MM.1S (cell line): ENCODE measurements around the gene SIX4.

Experiments
- DNase-seq: peaks from one replicate; pipeline ENCODE4 v3.0.0-alpha.2; 2015
- H2AFZ ChIP-seq: fragments of 300-600 bp; sonication (generic); 2 replicates; pipeline ENCODE4 v1.6.0; 2016; ENCODE audit warnings: antibody characterized with exemption, low read length
- H3F3A ChIP-seq: fragments of 300-600 bp; sonication (generic); 2 replicates; pipeline ENCODE4 v1.6.1; 2016; ENCODE audit warnings: mild to moderate bottlenecking, antibody characterized with exemption, low read length, moderate library complexity, mixed read lengths; ENCODE audit not compliant: insufficient read depth
- H3K27ac ChIP-seq: fragments of 300-600 bp; sonication (generic); 2 replicates; pipeline ENCODE4 v1.5.1; 2016; ENCODE audit warnings: mild to moderate bottlenecking, low read length
- H3K27me3 ChIP-seq: fragments of 300-600 bp; sonication (generic); replicated peaks from 2 replicates; pipeline ENCODE4 v1.6.0; 2016; ENCODE audit warnings: low read length; ENCODE audit not compliant: insufficient read depth
- H3K36me3 ChIP-seq: fragments of 300-600 bp; sonication (generic); replicated peaks from 2 replicates; pipeline ENCODE4 v1.6.1; 2016; ENCODE audit warnings: mild to moderate bottlenecking, low read length, mixed read lengths; ENCODE audit not compliant: insufficient read depth
- H3K4me1 ChIP-seq: fragments of 300-600 bp; sonication (generic); 2 replicates; pipeline ENCODE4 v1.6.1; 2016; ENCODE audit warnings: low read length, mixed read lengths
- H3K4me2 ChIP-seq: fragments of 300-600 bp; sonication (generic); 2 replicates; pipeline ENCODE4 v1.6.0; 2016; ENCODE audit warnings: low read depth, low read length
- H3K4me3 ChIP-seq: fragments of 300-600 bp; sonication (generic); 2 replicates; pipeline ENCODE4 v1.5.1; 2016; ENCODE audit warnings: low read length, mixed read lengths
- H3K79me2 ChIP-seq: fragments of 300-600 bp; sonication (generic); 2 replicates; pipeline ENCODE4 v1.6.1; 2016; ENCODE audit warnings: mixed run types, low read length, mixed read lengths
- H3K9ac ChIP-seq: fragments of 300-600 bp; sonication (generic); 2 replicates; pipeline ENCODE4 v1.6.1; 2016; ENCODE audit warnings: low read length, mixed read lengths
- H3K9me2 ChIP-seq: fragments of 300-600 bp; sonication (generic); replicated peaks from 2 replicates; pipeline ENCODE4 v1.6.1; 2016; ENCODE audit warnings: mild to moderate bottlenecking, low read length, mixed read lengths; ENCODE audit not compliant: insufficient read depth
- H3K9me3 ChIP-seq: fragments of 300-600 bp; sonication (generic); replicated peaks from 2 replicates; pipeline ENCODE4 v1.6.1; 2016; ENCODE audit warnings: mild to moderate bottlenecking, low read length, mixed read lengths; ENCODE audit not compliant: insufficient read depth
- H4K20me1 ChIP-seq: fragments of 300-600 bp; sonication (generic); 2 replicates; pipeline ENCODE4 v1.6.1; 2016; ENCODE audit warnings: mild to moderate bottlenecking, low read length, moderate library complexity, mixed read lengths; ENCODE audit not compliant: insufficient read depth
- EZH2 ChIP-seq: fragments of 300-600 bp; sonication (generic); optimal IDR thresholded peaks from 2 replicates; pipeline ENCODE3; 2017; ENCODE audit warnings: low read depth, mild to moderate bottlenecking, antibody characterized with exemption, low read length, mixed read lengths
- EZH2phosphoT487 ChIP-seq: fragments of 300-600 bp; sonication (generic); IDR thresholded peaks from 2 replicates; pipeline ENCODE4 v1.6.1; 2018; ENCODE audit warnings: antibody characterized with exemption, low read length
- TF ChIP-seq, protein P1 (sequence below): fragments of 300-600 bp; sonication (generic); IDR thresholded peaks from 2 replicates; pipeline ENCODE4 v1.5.1; 2016; ENCODE audit warnings: antibody characterized with exemption, low read length, mixed read lengths

The SIX4 gene

DNA sequence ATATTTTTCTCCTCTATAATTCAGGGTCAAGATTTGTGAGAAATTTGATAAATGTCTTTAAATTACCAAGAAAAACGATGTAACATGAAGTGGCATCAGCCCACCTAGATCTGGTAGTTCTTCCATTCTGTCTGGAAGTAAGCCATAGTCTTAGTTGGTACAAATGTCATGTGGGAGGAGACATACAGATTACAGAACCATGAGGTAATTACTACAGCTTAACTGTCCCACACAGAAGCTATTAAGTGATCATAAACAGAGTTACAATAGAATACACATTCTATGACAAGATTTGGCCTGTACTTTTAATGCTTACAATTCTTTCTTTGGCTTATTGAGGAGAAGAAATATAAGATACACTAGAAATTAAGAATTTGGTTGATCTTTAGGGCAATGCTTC, 61.2 kb downstream of the SIX4 start:
- Histone ChIP-seq H3K9me3 (no peaks in the 10 kb centered on the region), H2AFZ (no peak overlapping the region), H3K4me2 (no peak overlapping the region), H3K4me1 (no peaks in the 10 kb centered on the region), H3K27ac (no peak overlapping the region), H3K9me2 (no peaks in the 10 kb centered on the region), H4K20me1 (no peaks in the 10 kb centered on the region), H3K9ac (no peak overlapping the region), H3F3A (no peaks in the 10 kb centered on the region), H3K36me3 (no peaks in the 10 kb centered on the region), H3K27me3 (no peaks in the 10 kb centered on the region), H3K79me2 (no peaks in the 10 kb centered on the region), H3K4me3 (no peak overlapping the region)
- DNase-seq = no peak
- TF ChIP-seq, protein P1, sequence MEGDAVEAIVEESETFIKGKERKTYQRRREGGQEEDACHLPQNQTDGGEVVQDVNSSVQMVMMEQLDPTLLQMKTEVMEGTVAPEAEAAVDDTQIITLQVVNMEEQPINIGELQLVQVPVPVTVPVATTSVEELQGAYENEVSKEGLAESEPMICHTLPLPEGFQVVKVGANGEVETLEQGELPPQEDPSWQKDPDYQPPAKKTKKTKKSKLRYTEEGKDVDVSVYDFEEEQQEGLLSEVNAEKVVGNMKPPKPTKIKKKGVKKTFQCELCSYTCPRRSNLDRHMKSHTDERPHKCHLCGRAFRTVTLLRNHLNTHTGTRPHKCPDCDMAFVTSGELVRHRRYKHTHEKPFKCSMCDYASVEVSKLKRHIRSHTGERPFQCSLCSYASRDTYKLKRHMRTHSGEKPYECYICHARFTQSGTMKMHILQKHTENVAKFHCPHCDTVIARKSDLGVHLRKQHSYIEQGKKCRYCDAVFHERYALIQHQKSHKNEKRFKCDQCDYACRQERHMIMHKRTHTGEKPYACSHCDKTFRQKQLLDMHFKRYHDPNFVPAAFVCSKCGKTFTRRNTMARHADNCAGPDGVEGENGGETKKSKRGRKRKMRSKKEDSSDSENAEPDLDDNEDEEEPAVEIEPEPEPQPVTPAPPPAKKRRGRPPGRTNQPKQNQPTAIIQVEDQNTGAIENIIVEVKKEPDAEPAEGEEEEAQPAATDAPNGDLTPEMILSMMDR = no peak
- TF ChIP-seq EZH2phosphoT487 = no peak

DNA sequence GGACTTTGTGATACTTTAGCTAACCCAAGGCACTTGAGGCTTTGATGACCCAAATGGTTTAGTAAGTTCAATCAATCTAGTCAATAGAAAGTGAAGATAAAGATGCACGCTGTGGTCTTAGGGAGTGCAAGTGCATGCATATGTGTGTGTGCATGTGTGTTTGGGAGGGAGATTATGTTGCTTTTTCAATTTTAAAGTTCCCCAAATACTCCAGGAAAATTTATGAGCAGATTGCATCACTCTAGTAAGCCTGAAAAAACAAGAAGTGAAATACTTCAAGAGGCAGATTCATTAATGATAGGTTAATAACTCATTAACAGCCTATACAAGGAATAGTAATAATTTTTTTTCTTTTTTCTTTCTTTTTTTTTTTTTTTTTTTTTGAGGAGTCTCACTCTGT, 62.4 kb downstream of the SIX4 start:
- Histone ChIP-seq H3K36me3 (no peaks in the 10 kb centered on the region), H3K27ac (no peak overlapping the region), H3F3A (no peaks in the 10 kb centered on the region), H3K79me2 (no peaks in the 10 kb centered on the region), H3K9me2 (no peaks in the 10 kb centered on the region), H3K27me3 (no peaks in the 10 kb centered on the region), H3K4me2 (no peak overlapping the region), H4K20me1 (no peaks in the 10 kb centered on the region), H2AFZ (no peak overlapping the region), H3K4me1 (no peaks in the 10 kb centered on the region), H3K9ac (no peak overlapping the region), H3K4me3 (no peak overlapping the region), H3K9me3 (no peaks in the 10 kb centered on the region)
- no peak for DNase-seq
- no peak for TF ChIP-seq EZH2
- TF ChIP-seq, protein P1 = no peak
- TF ChIP-seq EZH2phosphoT487 = no peak
